ENCODE data around the gene CHST14. TPM values are rescaled to one million over a fixed set of nuclear protein-coding genes. Genes with fewer than 3 reads are reported as not detected.

CHST14 gene
- polyA plus RNA-seq, 2 of the 4 experiments (the other 2 are of a cell fraction), result 8.6 to 11.0 TPM

DNA sequence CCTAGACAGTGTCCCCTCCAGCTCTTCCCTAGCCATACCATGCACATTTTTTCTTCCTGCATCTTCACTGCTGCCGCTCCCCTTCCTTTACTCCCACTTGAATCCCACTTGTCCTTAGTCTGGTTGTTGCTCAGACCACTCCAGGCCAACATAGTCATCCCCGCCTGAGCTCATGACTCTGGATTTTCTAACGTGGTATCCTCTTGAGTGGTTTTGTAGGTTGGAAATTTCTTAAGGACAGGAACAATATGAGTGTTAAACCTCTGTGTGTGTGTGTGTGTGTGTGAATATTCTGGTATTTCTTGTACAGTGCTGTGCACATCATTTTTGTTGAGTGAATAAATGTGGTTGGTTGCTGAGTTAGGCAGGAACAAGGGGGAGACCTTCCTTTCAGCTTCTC lies 26.9 kb upstream of the CHST14 start:
- TF ChIP-seq RNF2 (IDR thresholded peaks at IDR 0.05; ENCODE audit: borderline replicate concordance, low read depth), result no peak
- TF ChIP-seq ZFP36 (IDR thresholded peaks at IDR 0.05; ENCODE audit: borderline replicate concordance, partially characterized antibody), result no peak
- TF ChIP-seq TFCP2L1 (CRISPR knock-in tag; IDR thresholded peaks at IDR 0.05), result no peak
- no peak for TF ChIP-seq FOSL2 (IDR thresholded peaks at IDR 0.05)
- no peak for TF ChIP-seq FOSL2 (CRISPR knock-in tag; IDR thresholded peaks at IDR 0.05)
- TF ChIP-seq FOXS1 (CRISPR knock-in tag; IDR thresholded peaks at IDR 0.05), result no peak
- no peak for TF ChIP-seq CBX2 (IDR thresholded peaks at IDR 0.05; ENCODE audit: borderline replicate concordance, low read depth)
- TF ChIP-seq, protein P1, sequence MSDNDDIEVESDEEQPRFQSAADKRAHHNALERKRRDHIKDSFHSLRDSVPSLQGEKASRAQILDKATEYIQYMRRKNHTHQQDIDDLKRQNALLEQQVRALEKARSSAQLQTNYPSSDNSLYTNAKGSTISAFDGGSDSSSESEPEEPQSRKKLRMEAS (IDR thresholded peaks at IDR 0.05), result no peak
- POLR2A ChIA-PET, result no interaction called here
- H3K4me2 ChIP-seq, result no peak overlapping the region

GRCh38 chr15:40444736-40445135 lies 26.0 kb upstream of the CHST14 start:
- TF ChIP-seq FOSB (CRISPR knock-in tag; IDR thresholded peaks at IDR 0.05) (no peak), KDM1A (IDR thresholded peaks at IDR 0.05; ENCODE audit: low read depth) (no peak), NPAS2 (CRISPR knock-in tag; IDR thresholded peaks at IDR 0.05; ENCODE audit: borderline replicate concordance) (no peak), RCOR1 (IDR thresholded peaks at IDR 0.05; ENCODE audit: low read depth, low read length) (no peak), HEYL (CRISPR knock-in tag; IDR thresholded peaks at IDR 0.05) (no peak), ELK1 (IDR thresholded peaks at IDR 0.05; ENCODE audit: low read depth, low read length) (no peak), MAFK (IDR thresholded peaks at IDR 0.05; ENCODE audit: partially characterized antibody) (no peak), KDM5A (IDR thresholded peaks at IDR 0.05) (no peak), CBX2 (IDR thresholded peaks at IDR 0.05; ENCODE audit: borderline replicate concordance, low read depth) (no peak), CTCF (IDR thresholded peaks at IDR 0.05) (no peak), ZC3H11A (IDR thresholded peaks at IDR 0.05) (no peak), BCL3 (IDR thresholded peaks at IDR 0.05) (no peak), GATA3 (IDR thresholded peaks at IDR 0.05; ENCODE audit: borderline replicate concordance) (no peak)
- 92% methylated on average over 5 of the region's 5 CpGs for WGBS (ENCODE audit: missing lambda C conversion rate)
- ChIA-PET POLR2A (no interaction called here), CTCF (interaction anchor here (0.8 to 1.3 kb wide), 3 partner anchors 63 to 165 kb away, joined by 3 read pairs; no protein-coding TSS in a partner anchor)
- ATAC-seq, result no peak
- H3K4me3 ChIP-seq, result no peak overlapping the region
- no peak overlapping the region for H3K4me2 ChIP-seq
- no peak overlapping the region for H3K27ac ChIP-seq
- no peaks in the 10 kb centered on the region for H3K9me3 ChIP-seq
- DNase-seq (ENCODE audit: low read depth in 1 of 2, low spot score in 1 of 2), result no peak
- peaks cover 12% of the 10 kb centered on the region for H3K4me1 ChIP-seq
- no peak for FAIRE-seq

More for the DNA sequence above, 26.9 kb upstream of the CHST14 start:
- H3K4me3 ChIP-seq, result no peak overlapping the region
- FAIRE-seq (no peak), DNase-seq (ENCODE audit: low read depth in 1 of 2, low spot score in 1 of 2) (no peak), ATAC-seq (no peak)
- 85% methylated on average over 3 of the region's 3 CpGs for WGBS (ENCODE audit: missing lambda C conversion rate)
- H3K9me3 ChIP-seq, result no peaks in the 10 kb centered on the region
- no peak overlapping the region for H3K27ac ChIP-seq
- CTCF ChIA-PET, result interaction anchor here (0.9 to 1.3 kb wide), 2 partner anchors 64 to 164 kb away, joined by 3 read pairs; no protein-coding TSS in a partner anchor
- H3K4me1 ChIP-seq, result peaks cover 8% of the 10 kb centered on the region; the same call in 1 of the 3 replicates

DNA sequence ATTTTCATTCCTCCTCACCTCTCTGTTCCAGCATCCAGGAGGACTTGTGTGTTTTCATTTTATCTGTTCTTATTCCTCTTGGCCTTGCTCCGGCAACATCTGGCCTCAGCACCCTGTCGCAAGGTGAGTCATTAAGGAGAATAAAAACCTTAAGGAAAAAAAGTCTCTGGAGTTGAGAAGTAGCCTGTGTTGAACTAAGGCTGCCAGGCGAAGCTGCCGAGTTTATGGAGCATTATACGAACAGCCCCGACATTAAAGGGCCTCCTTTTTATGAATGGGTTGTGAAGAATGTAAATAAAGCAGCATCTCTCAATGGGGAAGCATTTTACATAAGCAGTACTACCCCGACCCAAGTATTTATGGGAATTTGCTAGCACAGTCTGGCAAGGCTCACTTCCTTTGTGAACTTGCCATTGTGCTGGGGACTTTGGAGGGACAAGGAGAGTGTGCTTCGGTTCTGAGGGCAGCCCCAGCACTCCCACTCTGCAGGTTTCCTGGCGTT lies 25.3 kb upstream of the CHST14 start:
- no peak for DNase-seq (ENCODE audit: low read depth in 1 of 2, low spot score in 1 of 2)
- Histone ChIP-seq H3K4me3 (no peak overlapping the region), H3K4me1 (peaks cover 12% of the 10 kb centered on the region), H3K4me2 (no peak overlapping the region), H3K9me3 (no peaks in the 10 kb centered on the region), H3K27ac (no peak overlapping the region)
- ChIA-PET POLR2A (no interaction called here), CTCF (interaction anchor here (0.8 to 1.2 kb wide), 3 partner anchors 17 to 108 kb away, joined by 3 read pairs; no protein-coding TSS in a partner anchor)
- FAIRE-seq, result no peak
- ATAC-seq, result no peak
- WGBS (ENCODE audit: missing lambda C conversion rate), result 74% methylated on average over 9 of the region's 9 CpGs
- no peak for TF ChIP-seq EHMT2 (IDR thresholded peaks at IDR 0.05; ENCODE audit: low read depth)
- TF ChIP-seq ZFP36 (IDR thresholded peaks at IDR 0.05; ENCODE audit: borderline replicate concordance, partially characterized antibody), result no peak
- TF ChIP-seq, protein P2, sequence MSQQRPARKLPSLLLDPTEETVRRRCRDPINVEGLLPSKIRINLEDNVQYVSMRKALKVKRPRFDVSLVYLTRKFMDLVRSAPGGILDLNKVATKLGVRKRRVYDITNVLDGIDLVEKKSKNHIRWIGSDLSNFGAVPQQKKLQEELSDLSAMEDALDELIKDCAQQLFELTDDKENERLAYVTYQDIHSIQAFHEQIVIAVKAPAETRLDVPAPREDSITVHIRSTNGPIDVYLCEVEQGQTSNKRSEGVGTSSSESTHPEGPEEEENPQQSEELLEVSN (IDR thresholded peaks at IDR 0.05; ENCODE audit: borderline replicate concordance, low read depth), result no peak
- no peak for TF ChIP-seq CHD4 (IDR thresholded peaks at IDR 0.05; ENCODE audit: borderline replicate concordance)
- no peak for TF ChIP-seq HDAC2 (IDR thresholded peaks at IDR 0.05)
- no peak for TF ChIP-seq PHF8 (IDR thresholded peaks at IDR 0.05; ENCODE audit: borderline replicate concordance, low read depth)
- no peak for TF ChIP-seq ESRRA (IDR thresholded peaks at IDR 0.05; ENCODE audit: borderline replicate concordance, low read length)
- TF ChIP-seq, protein P3, sequence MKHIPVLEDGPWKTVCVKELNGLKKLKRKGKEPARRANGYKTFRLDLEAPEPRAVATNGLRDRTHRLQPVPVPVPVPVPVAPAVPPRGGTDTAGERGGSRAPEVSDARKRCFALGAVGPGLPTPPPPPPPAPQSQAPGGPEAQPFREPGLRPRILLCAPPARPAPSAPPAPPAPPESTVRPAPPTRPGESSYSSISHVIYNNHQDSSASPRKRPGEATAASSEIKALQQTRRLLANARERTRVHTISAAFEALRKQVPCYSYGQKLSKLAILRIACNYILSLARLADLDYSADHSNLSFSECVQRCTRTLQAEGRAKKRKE (CRISPR knock-in tag; IDR thresholded peaks at IDR 0.05; ENCODE audit: low read depth), result no peak
